ENCODE measurements around the gene TMEM174. TPM values are rescaled to one million over a fixed set of nuclear protein-coding genes. Genes with fewer than 3 reads are reported as not detected.

The TMEM174 gene
- total RNA-seq, 1 donor from 2014 or later = not detected

DNA sequence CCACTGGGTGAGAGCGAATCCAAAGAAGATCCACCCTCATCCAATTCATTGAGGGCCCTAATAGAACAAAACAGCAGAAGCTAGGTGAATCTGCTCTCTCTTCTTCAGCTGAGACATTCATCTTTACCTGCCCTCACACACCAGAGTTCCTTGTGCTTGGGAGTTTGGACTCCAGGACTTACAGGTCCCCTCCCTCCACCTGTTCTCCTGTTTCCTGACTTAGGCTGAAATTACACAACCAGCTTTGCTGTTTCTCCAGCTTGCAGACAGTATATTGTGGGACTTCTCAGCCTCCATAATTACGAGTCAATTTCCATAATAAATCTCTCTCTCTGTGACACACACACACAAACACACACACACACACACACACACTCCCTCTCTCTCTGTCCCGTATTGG lies 33.5 kb upstream of the TMEM174 start:
- no peak overlapping the region for H3K4me3 ChIP-seq
- no peak overlapping the region for H2AFZ ChIP-seq (replicated peaks)
- no peaks in the 10 kb centered on the region for H3K9me3 Mint-ChIP-seq
- DNase-seq (ENCODE audit: low spot score) = no peak
- no peaks in the 10 kb centered on the region for H3K36me3 Mint-ChIP-seq
- no peaks in the 10 kb centered on the region for H3K36me3 ChIP-seq
- H3K4me1 Mint-ChIP-seq = peaks cover 3% of the 10 kb centered on the region
- H3K27ac ChIP-seq = no peak overlapping the region
- H3K27me3 Mint-ChIP-seq (ENCODE audit: insufficient read depth, low read depth) = peaks cover 3% of the 10 kb centered on the region
- no peaks in the 10 kb centered on the region for H3K9me3 ChIP-seq (ENCODE audit: low read depth)
- H3K79me2 ChIP-seq (ENCODE audit: low read depth) = no peaks in the 10 kb centered on the region
- TF ChIP-seq EZH2phosphoT487 (IDR thresholded peaks at IDR 0.05) = no peak
- no peak for TF ChIP-seq EZH2 (IDR thresholded peaks at IDR 0.05)
- TF ChIP-seq, protein P1, sequence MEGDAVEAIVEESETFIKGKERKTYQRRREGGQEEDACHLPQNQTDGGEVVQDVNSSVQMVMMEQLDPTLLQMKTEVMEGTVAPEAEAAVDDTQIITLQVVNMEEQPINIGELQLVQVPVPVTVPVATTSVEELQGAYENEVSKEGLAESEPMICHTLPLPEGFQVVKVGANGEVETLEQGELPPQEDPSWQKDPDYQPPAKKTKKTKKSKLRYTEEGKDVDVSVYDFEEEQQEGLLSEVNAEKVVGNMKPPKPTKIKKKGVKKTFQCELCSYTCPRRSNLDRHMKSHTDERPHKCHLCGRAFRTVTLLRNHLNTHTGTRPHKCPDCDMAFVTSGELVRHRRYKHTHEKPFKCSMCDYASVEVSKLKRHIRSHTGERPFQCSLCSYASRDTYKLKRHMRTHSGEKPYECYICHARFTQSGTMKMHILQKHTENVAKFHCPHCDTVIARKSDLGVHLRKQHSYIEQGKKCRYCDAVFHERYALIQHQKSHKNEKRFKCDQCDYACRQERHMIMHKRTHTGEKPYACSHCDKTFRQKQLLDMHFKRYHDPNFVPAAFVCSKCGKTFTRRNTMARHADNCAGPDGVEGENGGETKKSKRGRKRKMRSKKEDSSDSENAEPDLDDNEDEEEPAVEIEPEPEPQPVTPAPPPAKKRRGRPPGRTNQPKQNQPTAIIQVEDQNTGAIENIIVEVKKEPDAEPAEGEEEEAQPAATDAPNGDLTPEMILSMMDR (IDR thresholded peaks at IDR 0.05) = no peak
- H3K9ac ChIP-seq = no peak overlapping the region
- no peaks in the 10 kb centered on the region for H4K20me1 ChIP-seq (ENCODE audit: low read depth)
- H3K4me2 ChIP-seq = no peak overlapping the region
- H3F3A ChIP-seq (ENCODE audit: low read depth) = no peaks in the 10 kb centered on the region
- no peaks in the 10 kb centered on the region for H3K27me3 ChIP-seq
- no peaks in the 10 kb centered on the region for H3K4me1 ChIP-seq
- no peak overlapping the region for H3K4me3 Mint-ChIP-seq
- no peak overlapping the region for H3K27ac Mint-ChIP-seq

DNA sequence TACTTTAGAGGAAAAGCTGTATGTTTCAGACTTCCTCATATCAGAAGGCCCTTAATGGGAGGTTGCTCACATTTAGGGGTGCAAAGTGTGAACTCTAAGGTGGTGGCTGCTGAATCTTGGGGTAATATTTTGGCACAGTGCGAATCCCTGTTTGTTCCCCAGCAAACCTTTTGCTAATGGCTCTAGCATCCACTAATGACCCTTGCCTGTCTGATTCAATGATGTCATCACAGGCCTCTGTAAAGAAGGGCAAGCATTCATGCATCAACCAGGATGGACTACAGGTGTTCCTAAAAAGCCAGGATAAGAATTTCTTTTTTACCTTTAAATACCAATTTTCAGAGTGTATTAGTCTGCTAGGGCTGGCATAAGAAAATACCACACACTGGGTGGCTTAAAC lies 32.2 kb upstream of the TMEM174 start:
- H2AFZ ChIP-seq (replicated peaks) = no peak overlapping the region
- H3K27me3 ChIP-seq = no peaks in the 10 kb centered on the region
- no peaks in the 10 kb centered on the region for H3K36me3 ChIP-seq
- no peaks in the 10 kb centered on the region for H4K20me1 ChIP-seq (ENCODE audit: low read depth)
- TF ChIP-seq EZH2phosphoT487 (IDR thresholded peaks at IDR 0.05) = no peak
- TF ChIP-seq, protein P1 (IDR thresholded peaks at IDR 0.05) = no peak
- no peak for TF ChIP-seq EZH2 (IDR thresholded peaks at IDR 0.05)
- no peak overlapping the region for H3K4me2 ChIP-seq
- Mint-ChIP-seq H3K4me3 (no peak overlapping the region), H3K4me1 (no peaks in the 10 kb centered on the region), H3K27me3 (ENCODE audit: insufficient read depth, low read depth) (peaks cover 3% of the 10 kb centered on the region), H3K36me3 (no peaks in the 10 kb centered on the region), H3K27ac (no peak overlapping the region), H3K9me3 (no peaks in the 10 kb centered on the region)
- no peaks in the 10 kb centered on the region for H3K79me2 ChIP-seq (ENCODE audit: low read depth)
- no peak for DNase-seq (ENCODE audit: low spot score)
- no peaks in the 10 kb centered on the region for H3K9me3 ChIP-seq (ENCODE audit: low read depth)
- H3K9ac ChIP-seq = no peak overlapping the region
- no peaks in the 10 kb centered on the region for H3F3A ChIP-seq (ENCODE audit: low read depth)
- no peak overlapping the region for H3K4me3 ChIP-seq
- no peak overlapping the region for H3K27ac ChIP-seq
- H3K4me1 ChIP-seq = no peaks in the 10 kb centered on the region

DNA sequence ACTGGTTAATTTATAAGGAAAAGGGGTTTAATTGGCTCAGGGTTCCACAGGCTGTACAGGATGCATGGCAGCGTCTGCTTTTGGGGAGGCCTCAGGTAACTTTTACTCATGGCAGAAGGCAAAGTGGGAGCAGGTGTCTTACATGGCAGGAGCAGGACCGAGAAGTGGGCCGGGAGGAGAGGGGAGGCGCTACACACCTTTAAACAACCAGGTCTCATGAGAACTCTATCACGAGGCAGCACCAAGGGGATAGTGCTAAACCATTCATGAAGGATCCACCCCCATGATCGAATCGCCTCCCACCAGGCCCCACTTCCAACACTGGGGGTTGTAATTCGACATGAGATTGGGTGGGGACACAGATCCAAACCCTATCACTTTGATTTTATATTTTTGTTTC lies 31.0 kb upstream of the TMEM174 start:
- TF ChIP-seq EZH2phosphoT487 (IDR thresholded peaks at IDR 0.05) (no peak), EZH2 (IDR thresholded peaks at IDR 0.05) (no peak)
- TF ChIP-seq, protein P1 (IDR thresholded peaks at IDR 0.05) = no peak
- no peaks in the 10 kb centered on the region for H3K9me3 Mint-ChIP-seq

More for the DNA sequence above, 31.0 kb upstream of the TMEM174 start:
- no peak overlapping the region for H3K27ac Mint-ChIP-seq
- Histone ChIP-seq H3K4me1 (no peaks in the 10 kb centered on the region), H2AFZ (replicated peaks) (no peak overlapping the region), H3K4me2 (no peak overlapping the region), H3K27ac (no peak overlapping the region), H3K27me3 (no peaks in the 10 kb centered on the region), H3K9ac (no peak overlapping the region), H3K36me3 (no peaks in the 10 kb centered on the region), H3K79me2 (ENCODE audit: low read depth) (no peaks in the 10 kb centered on the region), H3F3A (ENCODE audit: low read depth) (no peaks in the 10 kb centered on the region), H3K4me3 (no peak overlapping the region), H3K9me3 (ENCODE audit: low read depth) (no peaks in the 10 kb centered on the region), H4K20me1 (ENCODE audit: low read depth) (no peaks in the 10 kb centered on the region)
- no peak overlapping the region for H3K4me3 Mint-ChIP-seq
- DNase-seq (ENCODE audit: low spot score) = no peak
- H3K4me1 Mint-ChIP-seq = no peaks in the 10 kb centered on the region
- H3K27me3 Mint-ChIP-seq (ENCODE audit: insufficient read depth, low read depth) = peaks cover 3% of the 10 kb centered on the region
- no peaks in the 10 kb centered on the region for H3K36me3 Mint-ChIP-seq
